KMS-11 (cell line): ENCODE data around the gene TMEM108.

Source experiments
- H2AFZ ChIP-seq: fragments of 200-600 bp; sonication (generic); 2 replicates; pipeline ENCODE4 v1.6.1; 2016; ENCODE audit warnings: antibody characterized with exemption, mixed run types, low read depth
- H3K27ac ChIP-seq: fragments of 200-600 bp; sonication (generic); 2 replicates; pipeline ENCODE4 v1.6.1; 2016; ENCODE audit warnings: mild to moderate bottlenecking, mixed run types
- H3K27me3 ChIP-seq: fragments of 200-600 bp; sonication (generic); 2 replicates; pipeline ENCODE4 v1.6.1; 2017; ENCODE audit warnings: mild to moderate bottlenecking, low read depth, mixed run types, moderate library complexity; ENCODE audit not compliant: insufficient read depth
- H3K36me3 ChIP-seq: fragments of 200-600 bp; sonication (generic); 2 replicates; pipeline ENCODE4 v1.6.1; 2017; ENCODE audit warnings: mild to moderate bottlenecking, mixed run types; ENCODE audit not compliant: insufficient read depth
- H3K4me1 ChIP-seq: fragments of 200-600 bp; sonication (generic); 2 replicates; pipeline ENCODE4 v1.6.1; 2016; ENCODE audit warnings: mild to moderate bottlenecking, low read depth, mixed run types; ENCODE audit not compliant: poor library complexity, severe bottlenecking
- H3K4me2 ChIP-seq: fragments of 200-600 bp; sonication (generic); 2 replicates; pipeline ENCODE4 v1.7.0; 2016; ENCODE audit warnings: mild to moderate bottlenecking, mixed run types
- H3K4me3 ChIP-seq: fragments of 200-600 bp; sonication (generic); IDR thresholded peaks from 2 replicates; pipeline ENCODE4 v1.6.1; 2017; ENCODE audit warnings: low read depth, low read length, mixed read lengths; ENCODE audit not compliant: insufficient read depth
- H3K79me2 ChIP-seq: fragments of 200-600 bp; sonication (generic); 2 replicates; pipeline ENCODE4 v1.6.1; 2016; ENCODE audit warnings: low read depth, mixed run types; ENCODE audit not compliant: insufficient read depth
- H3K9ac ChIP-seq: fragments of 200-600 bp; sonication (generic); 2 replicates; pipeline ENCODE4 v1.6.1; 2016; ENCODE audit warnings: mild to moderate bottlenecking, mixed run types
- H4K20me1 ChIP-seq: fragments of 200-600 bp; sonication (generic); 2 replicates; pipeline ENCODE4 v1.6.1; 2016; ENCODE audit warnings: mild to moderate bottlenecking, mixed run types; ENCODE audit not compliant: insufficient read depth
- TF ChIP-seq, protein P1 (sequence below): fragments of 200-600 bp; sonication (generic); conservative IDR thresholded peaks from 2 replicates; pipeline ENCODE4 v1.6.1; 2017; ENCODE audit warnings: low read depth, mild to moderate bottlenecking, antibody characterized with exemption, low read length, moderate library complexity, mixed read lengths

Gene TMEM108

DNA sequence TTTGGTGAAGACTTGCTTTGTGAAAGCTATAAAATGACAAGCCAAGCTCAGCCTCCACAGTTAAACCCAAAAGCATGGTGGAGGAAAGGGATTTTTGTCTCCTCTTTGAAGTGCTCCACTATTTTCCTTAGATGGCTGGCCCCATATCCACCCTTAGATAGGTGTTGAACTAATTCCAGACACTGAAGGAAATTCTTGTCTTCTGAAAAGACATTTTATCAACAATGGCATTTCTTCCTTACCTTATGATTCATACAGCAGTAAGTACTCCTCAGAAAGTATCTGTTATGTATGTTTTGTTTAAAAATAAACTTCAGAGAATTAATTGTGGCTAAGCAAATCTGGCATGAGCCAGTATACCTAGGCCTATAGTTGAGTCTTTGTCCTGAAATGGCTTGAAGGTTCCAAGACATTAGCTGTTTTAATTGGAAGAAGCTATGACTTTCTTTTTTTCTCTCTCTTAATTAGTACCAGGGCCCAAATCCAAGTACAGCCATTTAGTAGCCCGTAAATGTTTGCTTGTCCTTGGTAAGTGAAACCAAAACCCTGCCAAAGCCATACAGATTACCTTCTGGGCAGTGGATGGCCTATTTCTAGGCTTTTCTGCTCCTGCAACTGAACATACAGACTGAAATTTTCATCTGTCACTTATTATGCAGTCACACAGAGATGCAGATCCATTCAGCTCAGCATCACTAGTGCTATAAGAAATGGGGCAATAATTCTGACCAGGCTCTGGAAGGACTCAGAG is 356.5 kb downstream of the TMEM108 start:
- peaks cover 9% of the 10 kb centered on the region for H3K4me1 ChIP-seq
- H2AFZ ChIP-seq = no peak overlapping the region; the same call in 1 of the 2 replicates
- no peak overlapping the region for H3K4me3 ChIP-seq
- H3K9ac ChIP-seq = no peak overlapping the region
- H3K27me3 ChIP-seq = no peaks in the 10 kb centered on the region
- H3K36me3 ChIP-seq = no peaks in the 10 kb centered on the region
- no peaks in the 10 kb centered on the region for H3K79me2 ChIP-seq
- no peak overlapping the region for H3K4me2 ChIP-seq
- TF ChIP-seq, protein P1, sequence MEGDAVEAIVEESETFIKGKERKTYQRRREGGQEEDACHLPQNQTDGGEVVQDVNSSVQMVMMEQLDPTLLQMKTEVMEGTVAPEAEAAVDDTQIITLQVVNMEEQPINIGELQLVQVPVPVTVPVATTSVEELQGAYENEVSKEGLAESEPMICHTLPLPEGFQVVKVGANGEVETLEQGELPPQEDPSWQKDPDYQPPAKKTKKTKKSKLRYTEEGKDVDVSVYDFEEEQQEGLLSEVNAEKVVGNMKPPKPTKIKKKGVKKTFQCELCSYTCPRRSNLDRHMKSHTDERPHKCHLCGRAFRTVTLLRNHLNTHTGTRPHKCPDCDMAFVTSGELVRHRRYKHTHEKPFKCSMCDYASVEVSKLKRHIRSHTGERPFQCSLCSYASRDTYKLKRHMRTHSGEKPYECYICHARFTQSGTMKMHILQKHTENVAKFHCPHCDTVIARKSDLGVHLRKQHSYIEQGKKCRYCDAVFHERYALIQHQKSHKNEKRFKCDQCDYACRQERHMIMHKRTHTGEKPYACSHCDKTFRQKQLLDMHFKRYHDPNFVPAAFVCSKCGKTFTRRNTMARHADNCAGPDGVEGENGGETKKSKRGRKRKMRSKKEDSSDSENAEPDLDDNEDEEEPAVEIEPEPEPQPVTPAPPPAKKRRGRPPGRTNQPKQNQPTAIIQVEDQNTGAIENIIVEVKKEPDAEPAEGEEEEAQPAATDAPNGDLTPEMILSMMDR = no peak
- H3K27ac ChIP-seq = no peak overlapping the region
- H4K20me1 ChIP-seq = no peaks in the 10 kb centered on the region

DNA sequence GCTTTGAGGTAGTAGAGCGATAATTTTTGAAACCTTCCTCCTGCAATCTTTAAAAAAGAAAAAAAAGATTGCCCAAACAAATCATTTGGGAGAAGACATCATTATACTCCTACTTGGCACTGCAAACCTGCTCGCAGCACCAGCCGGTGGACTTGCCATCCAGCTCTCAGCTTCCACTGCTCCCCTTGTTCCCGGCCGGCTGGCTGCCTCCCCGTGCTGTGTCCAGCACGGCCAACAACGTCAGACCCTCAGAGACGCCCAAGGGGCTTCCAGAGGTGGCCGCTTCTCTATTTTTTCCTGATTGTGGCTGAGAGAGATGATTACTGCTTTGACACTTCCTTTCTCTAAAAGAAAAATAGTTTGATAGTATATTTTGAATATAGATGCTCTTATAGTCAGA is 358.7 kb downstream of the TMEM108 start:
- H3K36me3 ChIP-seq = no peaks in the 10 kb centered on the region
- H3K79me2 ChIP-seq = no peaks in the 10 kb centered on the region
- H3K4me1 ChIP-seq = peaks cover 9% of the 10 kb centered on the region
- no peaks in the 10 kb centered on the region for H4K20me1 ChIP-seq
- H3K4me2 ChIP-seq = no peak overlapping the region
- H2AFZ ChIP-seq = no peak overlapping the region
- H3K27ac ChIP-seq = no peak overlapping the region
- TF ChIP-seq, protein P1 = no peak
- no peak overlapping the region for H3K4me3 ChIP-seq
- H3K27me3 ChIP-seq = no peaks in the 10 kb centered on the region
- H3K9ac ChIP-seq = no peak overlapping the region

DNA sequence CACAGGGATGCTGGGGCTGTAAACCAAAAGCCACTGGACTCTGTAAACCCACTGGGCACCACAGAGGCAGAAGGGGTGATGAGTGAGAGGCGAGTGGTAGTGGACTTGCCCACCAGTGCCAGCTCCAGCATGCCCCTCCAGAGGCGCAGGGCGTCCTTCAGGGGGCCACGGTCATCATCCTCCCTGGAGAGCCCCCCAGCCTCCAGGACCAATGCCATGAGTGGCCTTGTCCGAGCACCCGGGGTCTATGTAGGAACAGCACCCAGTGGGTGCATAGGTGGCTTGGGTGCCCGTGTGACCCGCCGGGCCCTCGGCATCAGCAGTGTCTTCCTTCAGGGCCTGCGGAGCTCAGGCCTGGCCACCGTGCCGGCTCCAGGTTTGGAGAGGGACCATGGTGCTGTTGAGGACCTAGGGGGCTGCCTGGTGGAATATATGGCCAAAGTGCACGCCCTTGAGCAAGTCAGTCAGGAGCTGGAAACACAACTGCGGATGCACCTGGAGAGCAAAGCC is 361.9 kb downstream of the TMEM108 start, which contains the start of gene BFSP2:
BFSP2 (plus strand) TSS at position 51 of the 510 bp plus-strand sequence; CDS start at position 79, 28 bp downstream.
- Histone ChIP-seq H3K36me3 (no peaks in the 10 kb centered on the region), H3K4me3 (no peak within 1 kb of the TSS), H3K79me2 (no peaks in the 10 kb centered on the region), H3K9ac (no peak within 1 kb of the TSS), H3K4me2 (no peak within 1 kb of the TSS), H3K4me1 (no peaks in the 10 kb centered on the region), H2AFZ (no peak within 1 kb of the TSS), H3K27me3 (no peaks in the 10 kb centered on the region), H4K20me1 (no peaks in the 10 kb centered on the region), H3K27ac (no peak within 1 kb of the TSS)
- TF ChIP-seq, protein P1 = no peak

DNA sequence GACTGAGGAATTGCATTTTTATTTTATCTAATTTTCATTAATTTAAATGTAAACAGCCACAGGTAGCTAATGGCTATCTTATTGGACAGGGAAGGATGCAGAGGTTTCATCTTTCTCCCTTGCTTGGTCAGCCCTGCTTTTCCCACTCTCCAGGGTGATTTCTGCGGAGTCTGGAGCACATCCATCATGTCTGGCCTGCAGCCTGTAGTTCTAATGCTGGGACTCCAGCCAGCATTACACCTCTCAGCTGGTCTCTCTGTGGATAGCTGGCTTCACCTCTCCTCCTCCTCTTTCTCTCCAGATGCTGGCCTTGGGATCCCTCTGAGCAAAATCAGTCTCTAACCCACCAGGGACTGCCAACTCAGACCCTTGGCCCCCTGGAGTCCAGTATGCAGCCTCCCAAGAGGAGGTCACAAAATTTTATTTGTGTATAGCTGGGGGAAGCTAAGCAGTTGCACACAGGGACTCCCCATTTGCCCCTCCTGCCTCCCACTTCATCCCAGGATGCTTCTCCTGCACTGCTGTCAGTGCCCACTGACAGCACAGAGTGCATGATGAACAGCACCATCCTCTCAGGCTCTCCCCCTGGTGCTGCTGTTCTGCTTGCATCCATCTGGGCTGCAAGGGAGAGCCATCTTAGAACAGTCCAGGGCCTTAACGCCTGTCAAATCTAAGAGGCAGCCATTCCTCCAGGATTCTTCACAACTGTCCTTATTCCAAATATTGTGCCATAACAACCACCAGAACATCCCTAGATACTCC is 363.4 kb downstream of the TMEM108 start:
- H3K4me2 ChIP-seq = no peak overlapping the region
- H3K4me1 ChIP-seq = no peaks in the 10 kb centered on the region
- no peaks in the 10 kb centered on the region for H3K36me3 ChIP-seq
- H3K4me3 ChIP-seq = no peak overlapping the region
- no peaks in the 10 kb centered on the region for H3K27me3 ChIP-seq
- no peak overlapping the region for H3K27ac ChIP-seq
- no peak overlapping the region for H3K9ac ChIP-seq
- H3K79me2 ChIP-seq = no peaks in the 10 kb centered on the region
- H4K20me1 ChIP-seq = no peaks in the 10 kb centered on the region
- TF ChIP-seq, protein P1 = no peak
- H2AFZ ChIP-seq = no peak overlapping the region
